G401 (cell line): ENCODE results near the gene PCNX3. TPM values are rescaled to one million over a fixed set of nuclear protein-coding genes. Genes with fewer than 3 reads are reported as not detected.
A peak's percentile ranks its signal among the peaks of the same experiment; 100 is the strongest.
"Not testable (repeated sequence)": the region's sequence is repeated elsewhere in the genome, so short reads cannot be mapped to it uniquely, and the experiment has no call there.

ENCODE experiments used
- DNase-seq: peaks from one replicate; pipeline ENCODE4 v3.0.0-alpha.2; 2015; ENCODE audit warnings: low spot score
- in situ Hi-C: cut with HindIII; loops from 2 replicates; pipeline ENCODE4 v1.10.0; 2016; ENCODE audit warnings: low sequenced_read_pairs, mixed read lengths
- total RNA-seq: library from RNA; depleted of rRNA; stranded (reverse); fragments of >200 nt; shearing (Covaris generic); gene quantifications from 2 replicates; pipeline ENCODE4 v1.2.3, GENCODE V29; 2014

PCNX3 gene
- total RNA-seq, 1 experiment from 2014 or later: 29.0 TPM

- no peak for DNase-seq
- in situ Hi-C loops: no loop called here
Measured at GRCh38 chr11:65634905-65635731, 19.5 kb downstream of the PCNX3 start.

- in situ Hi-C loops: no loop called here
- no peak for DNase-seq
Measured at GRCh38 chr11:65636108-65637031, 20.8 kb downstream of the PCNX3 start.

GRCh38 chr11:65637032-65637557 lies 21.5 kb downstream of the PCNX3 start:
- DNase-seq: no peak
- in situ Hi-C loops: no loop called here

GRCh38 chr11:65637794-65638419 lies 22.3 kb downstream of the PCNX3 start, which contains the start of gene SIPA1:
TSS of gene SIPA1 (plus strand) at chr11:65638101. CDS start at chr11:65640922, 2,821 bp downstream.
- peak; percentile 69 for DNase-seq
- in situ Hi-C loops: no loop called here

- DNase-seq, in situ Hi-C loops: not testable (repeated sequence)
Measured at GRCh38 chr11:65639228-65639597, 23.6 kb downstream of the PCNX3 start.

GRCh38 chr11:65639623-65640482 lies 24.3 kb downstream of the PCNX3 start:
- no peak for DNase-seq
- in situ Hi-C loops: no loop called here

- in situ Hi-C loops: no loop called here
- no peak for DNase-seq
Measured at GRCh38 chr11:65640483-65641296, 25.1 kb downstream of the PCNX3 start.

GRCh38 chr11:65641297-65642013 lies 25.9 kb downstream of the PCNX3 start:
- no peak for DNase-seq
- in situ Hi-C loops: no loop called here

- DNase-seq: no peak
- in situ Hi-C loops: no loop called here
Measured at GRCh38 chr11:65642014-65642671, 26.6 kb downstream of the PCNX3 start.

GRCh38 chr11:65643971-65644370 lies 28.4 kb downstream of the PCNX3 start:
- in situ Hi-C loops: no loop called here
- no peak for DNase-seq

GRCh38 chr11:65644837-65645236 lies 29.3 kb downstream of the PCNX3 start:
- in situ Hi-C loops: no loop called here
- DNase-seq: no peak

- in situ Hi-C loops: no loop called here
- DNase-seq: no peak
Measured at GRCh38 chr11:65645710-65646109, 30.1 kb downstream of the PCNX3 start.

GRCh38 chr11:65646288-65646957 lies 30.8 kb downstream of the PCNX3 start:
- in situ Hi-C loops: no loop called here
- DNase-seq: no peak

GRCh38 chr11:65646958-65647701 lies 31.6 kb downstream of the PCNX3 start:
- DNase-seq: no peak
- in situ Hi-C loops: no loop called here

- in situ Hi-C loops: no loop called here
- no peak for DNase-seq
Measured at GRCh38 chr11:65648997-65649493, 33.5 kb downstream of the PCNX3 start.
